H1 (cell line): ENCODE measurements around the gene OTOGL. TPM values are rescaled to one million over a fixed set of nuclear protein-coding genes. Genes with fewer than 3 reads are reported as not detected.

Experiments
- CTCF ChIA-PET: fragments of 300-600 bp; sonication (Branson Sonifier 250); formaldehyde crosslinking; loops from one replicate; lab custom pipeline; 2021; ENCODE audit not compliant: partially characterized antibody; lab: Charles Lee
- POLR2A ChIA-PET: fragments of 300-600 bp; sonication (Branson Sonifier 250); formaldehyde crosslinking; loops from one replicate; lab custom pipeline; 2021; ENCODE audit warnings: inconsistent platforms; ENCODE audit not compliant: partially characterized antibody; lab: Charles Lee
- DNase-seq, 2 experiments: peaks; one replicate each; pipeline versions ENCODE4 v3.0.0 to v3.0.0-alpha.2; 2010 to 2022; ENCODE audit warnings: low spot score in 2 of 2, low read depth in 1 of 2, mixed read lengths in 1 of 2
- FAIRE-seq: peaks from 2 replicates; lab custom pipeline; 2011; peaks lifted over from hg19 to GRCh38; lab: Jason Lieb, UNC
- H2AFZ ChIP-seq: 2 replicates; pipeline ENCODE4 v1.8.1; 2012; ENCODE audit warnings: low read length, inconsistent platforms
- H2AK5ac ChIP-seq: 2 replicates; pipeline ENCODE4 v1.6.1; 2013; ENCODE audit warnings: low read depth, low read length
- H2BK120ac ChIP-seq: replicated peaks from 2 replicates; pipeline ENCODE3; 2013; ENCODE audit warnings: low read depth, low read length, inconsistent platforms
- H2BK12ac ChIP-seq: 2 replicates; pipeline ENCODE4 v1.6.1; 2013; ENCODE audit warnings: low read depth, low read length
- H2BK15ac ChIP-seq: 2 replicates; pipeline ENCODE4 v1.6.1; 2013; ENCODE audit warnings: low read length
- H2BK20ac ChIP-seq: 2 replicates; pipeline ENCODE4 v1.6.1; 2013; ENCODE audit warnings: low read length
- H2BK5ac ChIP-seq: 2 replicates; pipeline ENCODE4 v1.6.1; 2013; ENCODE audit warnings: low read depth, low read length
- H3K14ac ChIP-seq: 2 replicates; pipeline ENCODE4 v1.6.1; 2013; ENCODE audit warnings: inconsistent platforms; ENCODE audit not compliant: insufficient read length
- H3K18ac ChIP-seq: 2 replicates; pipeline ENCODE4 v1.6.1; 2013; ENCODE audit warnings: low read length; ENCODE audit errors: extremely low read depth
- H3K23ac ChIP-seq: 2 replicates; pipeline ENCODE4 v1.6.1; 2013; ENCODE audit warnings: inconsistent platforms; ENCODE audit not compliant: insufficient read length
- H3K23me2 ChIP-seq: 2 replicates; pipeline ENCODE4 v1.6.1; 2013; ENCODE audit warnings: low read depth, low read length
- H3K27ac ChIP-seq: 2 replicates; pipeline ENCODE4 v1.6.1; 2011; ENCODE audit warnings: low read depth, low read length, inconsistent platforms
- H3K27me3 ChIP-seq, 4 experiments: replicated peaks in 1 of 4; 1 replicate in 1 of 4; 2 replicates in 3 of 4; pipeline versions ENCODE4 v1.6.1 to v1.8.1; 2011 to 2013; ENCODE audit warnings: low read length in 3 of 4, mild to moderate bottlenecking in 3 of 4, inconsistent platforms in 2 of 4, mixed read lengths in 2 of 4, moderate library complexity in 1 of 4; ENCODE audit not compliant: control insufficient read depth in 3 of 4, insufficient read depth in 3 of 4; ENCODE audit errors: extremely low read depth in 1 of 4
- H3K36me3 ChIP-seq, 4 experiments: 2 replicates each; pipeline versions ENCODE4 v1.6.1 to v1.8.1; 2011 to 2013; ENCODE audit warnings: mild to moderate bottlenecking in 4 of 4, low read length in 3 of 4, moderate library complexity in 2 of 4, control low read depth in 1 of 4, inconsistent platforms in 1 of 4; ENCODE audit not compliant: insufficient read depth in 4 of 4, control insufficient read depth in 2 of 4
- H3K4ac ChIP-seq: replicated peaks from 2 replicates; pipeline ENCODE3; 2013; ENCODE audit warnings: low read length, low read depth, mixed read lengths, inconsistent platforms; ENCODE audit not compliant: insufficient read length
- H3K4me1 ChIP-seq, 4 experiments: replicated peaks in 1 of 4; 1 replicate in 1 of 4; 2 replicates in 3 of 4; pipeline versions ENCODE4 v1.6.1 to v1.8.1; 2011 to 2013; ENCODE audit warnings: low read length in 3 of 4, inconsistent platforms in 2 of 4, mixed read lengths in 1 of 4; ENCODE audit not compliant: insufficient read depth in 4 of 4, control insufficient read depth in 3 of 4
- H3K4me2 ChIP-seq, 2 experiments: 2 replicates each; pipeline versions ENCODE4 v1.6.1 to v1.8.1; 2011 to 2013; ENCODE audit warnings: low read depth in 2 of 2, low read length in 2 of 2, control low read depth in 1 of 2, inconsistent platforms in 1 of 2, mild to moderate bottlenecking in 1 of 2; ENCODE audit not compliant: insufficient read depth in 1 of 2
- H3K4me3 ChIP-seq, 4 experiments: fragments of 200-600, 300-600 bp in 1 of 4; sonication (generic), shearing (Covaris generic), sonication (Bioruptor Twin) in 1 of 4; 2 replicates each; pipeline versions ENCODE4 v1.5.1 to v1.8.1; 2011 to 2016; ENCODE audit warnings: low read length in 4 of 4, low read depth in 3 of 4, control low read depth in 2 of 4, inconsistent platforms in 2 of 4, mild to moderate bottlenecking in 2 of 4, mixed read lengths in 1 of 4, moderate library complexity in 1 of 4; ENCODE audit not compliant: insufficient read depth in 2 of 4; ENCODE audit errors: extremely low read depth in 1 of 4
- H3K56ac ChIP-seq: replicated peaks from 2 replicates; pipeline ENCODE3; 2013; ENCODE audit warnings: low read depth, mild to moderate bottlenecking, mixed read lengths, low read length, inconsistent platforms; ENCODE audit not compliant: insufficient read length
- H3K79me1 ChIP-seq: 2 replicates; pipeline ENCODE4 v1.6.1; 2013; ENCODE audit warnings: low read depth, low read length, control low read depth
- H3K79me2 ChIP-seq, 2 experiments: 2 replicates each; pipeline versions ENCODE4 v1.6.1 to v1.8.1; 2012 to 2013; ENCODE audit warnings: low read length in 2 of 2, mild to moderate bottlenecking in 2 of 2, inconsistent platforms in 1 of 2; ENCODE audit not compliant: insufficient read depth in 2 of 2, control insufficient read depth in 1 of 2
- H3K9ac ChIP-seq, 4 experiments: replicated peaks in 1 of 4; 1 replicate in 1 of 4; 2 replicates in 3 of 4; pipeline versions ENCODE4 v1.6.1 to v1.8.1; 2011 to 2013; ENCODE audit warnings: low read depth in 3 of 4, low read length in 3 of 4, control low read depth in 2 of 4, mild to moderate bottlenecking in 2 of 4, moderate library complexity in 2 of 4, inconsistent platforms in 1 of 4; ENCODE audit errors: extremely low read depth in 1 of 4
- H3K9me3 ChIP-seq, 2 experiments: 2 replicates each; pipeline versions ENCODE4 v1.6.1 to v1.8.1; 2012 to 2013; ENCODE audit warnings: mild to moderate bottlenecking in 2 of 2, moderate library complexity in 2 of 2, control low read depth in 1 of 2, inconsistent platforms in 1 of 2, low read depth in 1 of 2, low read length in 1 of 2, mixed read lengths in 1 of 2; ENCODE audit not compliant: insufficient read depth in 2 of 2
- H4K20me1 ChIP-seq, 2 experiments: replicated peaks in 1 of 2; 2 replicates each; pipeline versions ENCODE3 to v1.8.1; 2011 to 2013; ENCODE audit warnings: inconsistent platforms in 2 of 2, low read length in 2 of 2, mild to moderate bottlenecking in 1 of 2; ENCODE audit not compliant: insufficient read depth in 2 of 2, control insufficient read depth in 1 of 2
- H4K5ac ChIP-seq: 2 replicates; pipeline ENCODE4 v1.6.1; 2013; ENCODE audit warnings: low read length, low read depth, mixed read lengths, inconsistent platforms; ENCODE audit not compliant: insufficient read length
- H4K8ac ChIP-seq: 2 replicates; pipeline ENCODE4 v1.8.0; 2013; ENCODE audit warnings: mild to moderate bottlenecking, moderate library complexity, low read length, inconsistent platforms; ENCODE audit not compliant: insufficient read depth; ENCODE audit errors: extremely low read depth
- H4K91ac ChIP-seq: replicated peaks from 2 replicates; pipeline ENCODE3; 2013; ENCODE audit warnings: low read length, mixed read lengths, inconsistent platforms; ENCODE audit not compliant: insufficient read length
- ASH2L ChIP-seq: fragments of 200-600, 300-600 bp; sonication (generic); IDR thresholded peaks from one replicate; pipeline ENCODE4 v1.7.1; 2017; ENCODE audit warnings: low read length
- CEBPB ChIP-seq: IDR thresholded peaks from 2 replicates; pipeline ENCODE4 v1.6.1; 2012; ENCODE audit warnings: low read depth, low read length
- FOSL1 ChIP-seq: IDR thresholded peaks from 2 replicates; pipeline ENCODE4 v1.6.1; 2011; ENCODE audit warnings: mild to moderate bottlenecking, low read depth, low read length, moderate library complexity; ENCODE audit not compliant: insufficient read depth
- KDM4A ChIP-seq: IDR thresholded peaks from one replicate; pipeline ENCODE4 v1.7.1; 2012; ENCODE audit warnings: low read depth, mild to moderate bottlenecking, moderate library complexity, low read length, inconsistent platforms; ENCODE audit not compliant: severe bottlenecking
- POLR2A ChIP-seq, 2 experiments: IDR thresholded peaks; 1 replicate in 1 of 2; 2 replicates in 1 of 2; pipeline ENCODE4 v1.6.1; 2011; ENCODE audit warnings: low read depth in 2 of 2, low read length in 2 of 2, mild to moderate bottlenecking in 2 of 2; ENCODE audit errors: control extremely low read depth in 1 of 2
- RBBP5 ChIP-seq: IDR thresholded peaks from 2 replicates; pipeline ENCODE4 v1.7.1; 2012; ENCODE audit warnings: low read depth, mild to moderate bottlenecking, inconsistent platforms, low read length, moderate library complexity, borderline replicate concordance
- RFX5 ChIP-seq: IDR thresholded peaks from 2 replicates; pipeline ENCODE4 v1.6.1; 2011; ENCODE audit warnings: low read depth, low read length, improper control_type of control experiment, borderline replicate concordance
- RXRA ChIP-seq: IDR thresholded peaks from 2 replicates; pipeline ENCODE4 v1.6.1; 2011; ENCODE audit warnings: low read depth, mild to moderate bottlenecking, low read length, moderate library complexity; ENCODE audit not compliant: insufficient read depth
- SRF ChIP-seq: IDR thresholded peaks from 2 replicates; pipeline ENCODE4 v1.6.1; 2011; ENCODE audit warnings: mild to moderate bottlenecking, low read depth, low read length, moderate library complexity
- SUZ12 ChIP-seq: fragments of 200-600 bp; sonication (generic); IDR thresholded peaks from 2 replicates; pipeline ENCODE4 v1.6.1; 2012; ENCODE audit warnings: mild to moderate bottlenecking, inconsistent platforms, low read length, moderate library complexity, mixed read lengths
- TEAD4 ChIP-seq: IDR thresholded peaks from 2 replicates; pipeline ENCODE4 v1.6.1; 2012; ENCODE audit warnings: low read depth, low read length, inconsistent platforms, mixed read lengths
- YY1 ChIP-seq: IDR thresholded peaks from 2 replicates; pipeline ENCODE4 v1.6.1; 2011; ENCODE audit warnings: low read depth, mild to moderate bottlenecking, low read length
- ZNF274 ChIP-seq: IDR thresholded peaks from 2 replicates; pipeline ENCODE4 v1.7.0; 2012; ENCODE audit warnings: low read length, borderline replicate concordance; ENCODE audit errors: extremely low read depth
- WGBS, 2 experiments: shearing (Covaris generic) in 1 of 2; methylation state at CpG; one replicate each; pipeline versions ENCODE4 v1.1.6 to v1.1.7; 2013 to 2015; ENCODE audit warnings: low lambda C conversion rate in 2 of 2, mixed read lengths in 2 of 2, inconsistent platforms in 1 of 2, low coverage in 1 of 2, missing lambda C conversion rate in 1 of 2; ENCODE audit not compliant: insufficient replicate concordance in 2 of 2, insufficient coverage in 1 of 2, insufficient read length in 1 of 2; ENCODE audit errors: extremely low coverage in 1 of 2, missing lambda C conversion rate in 1 of 2; 5-methylcytosine and 5-hydroxymethylcytosine counted together
- polyA plus RNA-seq, 7 experiments: library from polyadenylated mRNA; depleted of rRNA in 3 of 7; stranded (reverse) in 5 of 7; unstranded in 2 of 7; fragments of >200 nt in 5 of 7; fragments of 200-250 nt in 2 of 7; gene quantifications; 1 replicate in 5 of 7; 2 replicates in 1 of 7; 4 replicates in 1 of 7; pipeline versions ENCODE4 v1.2.1 to v1.2.3, GENCODE V29; 2011 to 2013; ENCODE audit warnings: missing spikeins in 2 of 7, mixed read lengths in 2 of 7
- total RNA-seq: library from RNA; stranded (reverse); fragmentation: NEBNext Ultra II Directional; extraction: Animal tissue kit (Norgen Biotek cat#: 25700); gene quantifications from 2 replicates; pipeline ENCODE4 v1.2.1, GENCODE V29; 2021

OTOGL gene
- total and polyA plus RNA-seq, 2 of the 8 experiments (the other 6 are each of a cell fraction or from before 2014, with no cell fraction given): 0.12 to 0.17 TPM

- Histone ChIP-seq H3K23me2 (no peaks in the 10 kb centered on the region), H3K9ac (peak overlapping the region in 1 of 4 experiments; percentile 34; a peak in 1 of 7 replicates), H3K23ac (no peak overlapping the region), H3K4ac (no peak overlapping the region), H2BK12ac (no peak overlapping the region), H3K27ac (no peak overlapping the region), H3K4me2 (no peak overlapping the region), H3K14ac (no peak overlapping the region), H3K4me3 (no peak overlapping the region), H3K56ac (no peak overlapping the region), H2BK20ac (no peak overlapping the region), H4K8ac (no peak overlapping the region), H2BK5ac (no peak overlapping the region), H2AK5ac (no peak overlapping the region), H4K5ac (no peak overlapping the region), H3K18ac (no peak overlapping the region), H2BK15ac (no peak overlapping the region), H3K27me3 (no peaks in the 10 kb centered on the region), H2AFZ (no peak overlapping the region), H3K79me2 (no peaks in the 10 kb centered on the region), H3K79me1 (no peaks in the 10 kb centered on the region), H2BK120ac (no peak overlapping the region), H3K9me3 (no peaks in the 10 kb centered on the region), H3K36me3 (no peaks in the 10 kb centered on the region), H3K4me1 (no peaks in the 10 kb centered on the region), H4K91ac (no peak overlapping the region), H4K20me1 (no peaks in the 10 kb centered on the region)
- DNase-seq: no peak
- CTCF ChIA-PET: interaction anchor here (0.8 to 1.7 kb wide), 2 partner anchors 10 to 120 kb away, joined by 3 to 4 read pairs; no protein-coding TSS in a partner anchor
- WGBS, 2 experiments: 75% methylated on average over 1 of the region's 1 CpG; no CpG with 5 or more reads in 1 of the 2 experiments
- POLR2A ChIA-PET: no interaction called here
- TF ChIP-seq RBBP5: no peak
- TF ChIP-seq RXRA: no peak
- no peak for TF ChIP-seq SRF
- no peak for TF ChIP-seq RFX5
- TF ChIP-seq SUZ12: no peak
- TF ChIP-seq ASH2L: no peak
- TF ChIP-seq CEBPB: no peak
- TF ChIP-seq TEAD4: no peak
- TF ChIP-seq POLR2A (IDR thresholded peaks at IDR 0.05; ENCODE audit: control extremely low read depth in 1 of 2, low read depth in 2 of 2, low read length in 2 of 2): no peak
- no peak for TF ChIP-seq YY1
- TF ChIP-seq FOSL1: no peak
- no peak for TF ChIP-seq ZNF274
- TF ChIP-seq KDM4A: no peak
- no peak for FAIRE-seq
Observed at GRCh38 chr12:80293759-80294158, 194.4 kb downstream of the OTOGL start.
